ENCODE data around the gene SKI. TPM values are rescaled to one million over a fixed set of nuclear protein-coding genes. Genes with fewer than 3 reads are reported as not detected.

Gene SKI
- total and polyA plus RNA-seq, 9 of the 15 experiments (the other 6 are each of a cell fraction or from before 2014, with no cell fraction given), result 0.10 to 60.5 (median 4.6) TPM

GRCh38 chr1:2227346-2228156 is 568 bp upstream of the SKI start (continued):
- peak; percentile 66; the same call in 1 of the 2 replicates for TF ChIP-seq ZNF592 (IDR thresholded peaks at IDR 0.05)
- TF ChIP-seq PTRF (tag; IDR thresholded peaks at IDR 0.05), result no peak
- peak; percentile 63 for TF ChIP-seq CCNT2 (IDR thresholded peaks at IDR 0.05; ENCODE audit: borderline replicate concordance, extremely low read depth, insufficient read length, low read depth, low read length)
- TF ChIP-seq TAF1 (IDR thresholded peaks at IDR 0.05; ENCODE audit: control insufficient read depth, extremely low read depth, insufficient read depth, low read length, severe bottlenecking), result peak; percentile 73
- peak in 1 of 2 experiments; percentile 59; a peak in 1 of 4 replicates for TF ChIP-seq UBTF (IDR thresholded peaks at IDR 0.05; ENCODE audit: borderline replicate concordance in 1 of 2, low read depth in 2 of 2, low read length in 2 of 2)
- TF ChIP-seq PCBP2 (IDR thresholded peaks at IDR 0.05; ENCODE audit: low read depth, low read length, poor library complexity, severe bottlenecking), result no peak
- peak; percentile 40; the same call in 1 of the 2 replicates for TF ChIP-seq JUND (IDR thresholded peaks at IDR 0.05; ENCODE audit: borderline replicate concordance, low read depth, low read length)
- TF ChIP-seq JUND (tag; IDR thresholded peaks at IDR 0.05; ENCODE audit: borderline replicate concordance, low read depth, low read length), result no peak
- no peak for TF ChIP-seq HSF4 (CRISPR knock-in tag; IDR thresholded peaks at IDR 0.05; ENCODE audit: borderline replicate concordance)
- TF ChIP-seq ZSCAN29 (IDR thresholded peaks at IDR 0.05), result 0 out of 2 replicates have a peak, but pooled peaks have one; percentile 32

Measured in K562 (cell line).